HuH-7.5 (cell line): ENCODE data around the gene MACO1.
"Not testable (repeated sequence)": the region's sequence is repeated elsewhere in the genome, so short reads cannot be mapped to it uniquely, and the experiment has no call there.

Experiments used
- DNase-seq: peaks from one replicate; pipeline ENCODE4 v3.0.0; 2011; ENCODE audit warnings: low spot score

Gene MACO1

DNA sequence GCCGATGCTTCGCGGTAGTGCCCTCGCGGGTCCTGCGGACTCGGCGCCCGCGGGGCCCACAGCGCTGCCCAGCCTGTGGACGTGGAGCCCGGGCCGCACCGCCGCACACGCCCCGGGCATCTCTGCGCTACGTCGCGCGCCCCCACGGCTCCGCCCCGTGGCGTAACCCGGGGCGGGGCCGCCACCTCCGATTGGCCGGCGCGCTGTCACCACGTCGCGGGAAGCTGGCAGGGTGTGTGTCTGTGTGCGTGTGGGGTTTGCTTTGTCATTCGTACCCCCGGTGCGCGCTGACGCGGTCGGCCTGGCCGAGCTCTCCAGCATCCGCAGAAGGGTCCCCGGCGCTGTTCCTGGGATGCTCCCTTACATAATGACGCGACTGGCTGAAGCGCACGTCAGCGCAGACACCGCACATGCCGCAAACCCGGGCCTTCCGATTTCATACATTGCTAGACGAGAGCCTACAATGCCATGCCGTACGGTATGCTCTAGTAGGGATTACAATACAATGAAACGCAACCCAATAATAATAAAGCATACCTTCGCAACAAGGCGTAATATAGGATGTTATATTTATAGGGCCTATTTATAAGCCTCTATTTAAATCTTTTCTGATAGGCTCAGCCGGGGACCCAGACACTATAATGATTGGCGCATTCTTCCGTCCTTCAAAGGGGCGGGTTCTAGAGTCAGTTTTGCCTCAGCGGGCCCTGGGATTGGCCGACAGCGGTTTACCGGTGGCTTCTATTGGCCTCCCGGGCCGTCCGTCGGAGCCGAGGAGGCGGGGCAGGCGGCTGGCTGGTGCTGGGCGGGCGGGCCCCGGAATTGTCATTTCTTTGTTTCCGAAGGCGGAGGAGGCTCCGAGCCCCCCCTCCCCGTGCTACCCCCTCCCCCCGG, at the start of gene MACO1:
TSS of gene MACO1 (plus strand) at position 825 of the 894 bp plus-strand sequence. CDS start 202 bp downstream, outside the sequence.
- DNase-seq = peak; percentile 95

GRCh38 chr1:25382543-25382942, 48.2 kb upstream of the MACO1 start:
- DNase-seq = not testable (repeated sequence)

DNA sequence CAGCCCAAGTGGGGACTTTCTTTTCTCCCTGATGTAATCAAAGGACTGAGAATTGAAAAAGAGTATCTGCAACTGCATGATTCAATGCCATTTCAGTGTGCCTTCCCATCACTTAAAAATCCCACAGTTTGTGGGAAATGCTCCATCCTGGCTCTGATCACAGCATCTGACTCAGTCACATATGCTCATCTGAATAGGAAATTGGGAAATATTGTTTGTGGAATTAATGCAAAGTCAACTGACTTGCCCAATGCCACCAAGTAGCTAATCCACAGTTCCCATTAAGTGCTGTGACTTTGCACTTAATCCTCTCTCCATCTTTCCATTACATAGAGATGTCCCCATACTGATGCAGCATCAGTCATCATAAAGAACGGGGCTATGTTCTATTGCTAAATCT, 47.6 kb upstream of the MACO1 start:
- DNase-seq = not testable (repeated sequence)

DNA sequence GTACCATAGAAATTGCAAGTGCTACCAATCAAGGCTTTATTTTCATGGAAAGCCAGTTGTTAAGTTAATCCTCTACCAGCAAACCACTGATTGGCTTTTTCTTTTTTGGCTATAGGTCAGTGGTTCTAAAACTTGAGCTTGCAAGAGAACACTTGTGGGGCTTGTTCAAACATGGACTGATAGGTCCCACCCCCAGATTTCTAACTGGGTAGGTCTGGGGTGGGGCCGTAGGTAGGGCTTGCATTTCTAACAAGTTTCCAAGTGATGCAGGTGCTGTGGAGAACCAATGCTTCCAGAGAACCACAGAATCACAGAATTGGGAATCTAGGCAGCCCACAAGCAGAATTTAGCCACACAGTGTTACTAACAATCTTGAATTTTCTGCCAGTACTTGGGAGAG, 46.8 kb upstream of the MACO1 start:
- not testable (repeated sequence) for DNase-seq

DNA sequence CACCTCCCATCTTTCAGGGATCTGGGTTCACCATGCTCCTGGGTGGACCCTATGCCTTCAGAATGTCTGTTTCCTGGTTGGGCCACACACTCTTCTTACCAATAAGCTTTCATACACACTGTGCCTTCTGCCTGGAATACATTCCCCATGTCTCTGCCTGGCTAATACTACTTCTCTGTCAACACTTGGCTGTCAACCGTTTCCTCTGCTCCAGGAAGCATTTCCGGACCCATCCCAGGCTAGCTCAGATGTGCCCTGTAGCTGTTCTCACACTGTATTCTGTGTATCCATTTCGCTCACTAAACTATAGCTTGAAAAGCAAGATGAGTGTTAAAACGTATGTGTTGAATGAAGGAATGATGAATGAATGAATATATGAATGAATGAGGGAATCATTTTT, 43.6 kb upstream of the MACO1 start:
- not testable (repeated sequence) for DNase-seq

DNA sequence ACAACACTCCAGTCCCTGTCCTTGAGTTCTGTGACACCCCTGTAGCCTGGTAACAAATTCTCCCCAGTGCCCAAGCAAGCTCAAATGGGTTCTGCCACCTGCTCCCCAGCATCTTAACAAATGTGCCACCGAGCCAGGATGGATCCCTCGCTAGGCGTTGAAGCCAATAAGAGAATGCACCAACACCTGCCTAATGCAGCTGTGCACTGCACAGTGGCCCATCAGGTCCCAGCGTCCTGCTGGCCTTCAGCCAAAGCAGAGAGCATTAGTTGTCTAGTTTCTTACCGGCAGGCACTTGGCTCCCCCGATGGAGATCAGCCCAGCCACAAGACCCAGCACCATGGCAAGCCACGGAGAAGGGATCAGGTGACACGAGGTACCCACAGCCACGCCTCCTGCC, 42.0 kb upstream of the MACO1 start:
- DNase-seq = not testable (repeated sequence)

DNA sequence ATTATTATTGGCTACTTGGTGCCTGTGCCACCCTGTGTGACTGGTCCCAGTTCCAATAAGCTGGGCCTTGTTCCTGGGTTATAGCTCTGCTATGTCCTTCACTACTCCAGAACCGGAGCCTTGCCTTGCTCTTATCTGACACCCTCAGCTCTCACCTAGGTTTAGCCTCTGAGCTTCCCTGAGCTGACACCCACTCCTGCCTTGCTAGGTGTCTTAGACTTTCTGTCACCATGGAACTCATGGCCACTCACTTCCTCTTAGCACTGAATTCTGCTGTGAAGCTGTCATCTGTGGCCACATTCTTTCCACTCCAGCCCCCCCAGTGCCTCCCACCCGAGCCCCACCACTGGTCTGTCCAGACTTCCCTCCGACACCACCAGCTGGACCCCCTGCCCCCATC, 41.0 kb upstream of the MACO1 start:
- DNase-seq = not testable (repeated sequence)

- DNase-seq = no peak
Measured at GRCh38 chr1:25392841-25393240, 37.9 kb upstream of the MACO1 start.

DNA sequence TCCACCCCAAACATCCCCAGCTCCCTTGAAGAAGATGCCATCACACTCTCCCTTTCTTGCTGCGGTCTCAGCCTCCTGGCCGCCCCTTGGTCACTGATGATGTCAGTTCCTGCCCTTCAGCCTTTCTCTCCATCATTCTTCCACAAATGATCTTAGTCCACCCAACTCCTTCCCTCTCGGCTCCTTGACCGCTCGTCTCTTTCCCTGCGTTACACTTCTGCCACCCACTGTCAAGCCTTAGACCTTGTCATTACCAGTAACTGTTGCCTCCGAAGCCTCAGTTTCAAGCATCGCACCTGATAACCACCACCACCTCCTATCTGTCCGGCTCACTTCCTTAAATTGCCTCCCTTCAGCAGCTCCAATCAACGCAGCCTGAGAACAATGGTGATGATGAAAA, 33.1 kb upstream of the MACO1 start:
- DNase-seq = not testable (repeated sequence)

GRCh38 chr1:25398079-25398478, 32.6 kb upstream of the MACO1 start:
- DNase-seq = not testable (repeated sequence)

DNA sequence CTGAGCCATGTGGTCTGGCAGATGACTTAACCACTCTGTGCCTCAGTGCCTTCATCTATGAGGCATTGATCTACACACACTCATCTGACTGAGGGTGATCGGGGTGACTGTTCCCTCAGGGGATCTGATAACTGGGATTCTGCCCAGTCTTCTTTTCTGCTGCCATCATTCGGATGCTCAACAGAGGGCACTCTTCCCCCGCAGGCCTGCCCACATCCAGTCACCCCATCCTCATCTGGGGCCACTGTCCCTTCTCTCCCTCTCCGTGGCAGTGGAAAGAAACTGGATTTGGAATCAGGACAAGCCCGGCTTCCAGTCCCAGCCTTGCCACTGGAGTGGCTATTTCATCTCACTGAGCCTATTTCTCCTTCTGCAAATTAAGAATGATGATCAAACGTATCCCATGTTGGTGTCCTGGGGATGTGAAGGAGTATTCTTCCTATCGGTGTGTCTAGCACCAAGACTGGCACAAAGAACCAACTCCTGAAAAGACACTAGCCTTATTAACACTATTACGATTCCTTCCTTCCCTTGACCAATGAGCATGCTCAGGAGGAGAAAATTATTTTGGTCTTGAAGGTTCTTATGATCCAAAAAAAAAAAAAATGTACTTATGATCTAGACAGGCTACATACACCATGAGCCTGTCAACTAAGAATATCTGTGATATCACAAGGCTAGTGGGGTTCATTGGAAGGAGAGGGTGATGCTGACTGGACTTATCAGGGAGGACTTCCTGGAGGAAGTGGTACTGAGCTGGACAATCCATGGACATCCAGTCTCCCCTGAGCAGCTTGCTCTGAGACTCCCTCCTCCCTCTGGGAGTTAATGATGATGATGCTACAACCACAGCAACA, 27.5 kb upstream of the MACO1 start:
- not testable (repeated sequence) for DNase-seq

GRCh38 chr1:25405731-25406305, 24.9 kb upstream of the MACO1 start:
- DNase-seq = not testable (repeated sequence)

- not testable (repeated sequence) for DNase-seq
Measured at GRCh38 chr1:25409641-25410427, 20.9 kb upstream of the MACO1 start.

- not testable (repeated sequence) for DNase-seq
Measured at GRCh38 chr1:25412872-25413623, 17.6 kb upstream of the MACO1 start.

- DNase-seq = not testable (repeated sequence)
Measured at GRCh38 chr1:25414157-25414556, 16.5 kb upstream of the MACO1 start.

- not testable (repeated sequence) for DNase-seq
Measured at GRCh38 chr1:25414578-25414977, 16.1 kb upstream of the MACO1 start.

DNA sequence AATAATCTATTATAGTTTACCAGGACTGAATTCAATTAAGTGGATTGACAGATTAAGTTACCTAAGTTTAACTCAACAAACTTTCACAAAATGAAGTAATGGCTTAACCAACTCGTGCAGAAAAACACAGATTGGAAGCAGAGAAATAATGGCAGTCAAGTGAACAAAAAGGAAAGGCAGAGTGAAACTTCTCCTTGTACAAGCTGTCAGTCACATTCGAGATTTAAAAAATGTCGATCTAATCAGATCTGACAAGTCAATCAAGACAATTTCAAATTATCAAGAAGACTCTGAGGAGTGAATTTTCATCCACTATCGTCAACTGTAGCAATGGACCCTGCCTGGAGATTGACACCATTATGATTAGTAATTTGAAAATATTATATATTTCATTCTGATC, 13.4 kb upstream of the MACO1 start:
- DNase-seq = not testable (repeated sequence)

DNA sequence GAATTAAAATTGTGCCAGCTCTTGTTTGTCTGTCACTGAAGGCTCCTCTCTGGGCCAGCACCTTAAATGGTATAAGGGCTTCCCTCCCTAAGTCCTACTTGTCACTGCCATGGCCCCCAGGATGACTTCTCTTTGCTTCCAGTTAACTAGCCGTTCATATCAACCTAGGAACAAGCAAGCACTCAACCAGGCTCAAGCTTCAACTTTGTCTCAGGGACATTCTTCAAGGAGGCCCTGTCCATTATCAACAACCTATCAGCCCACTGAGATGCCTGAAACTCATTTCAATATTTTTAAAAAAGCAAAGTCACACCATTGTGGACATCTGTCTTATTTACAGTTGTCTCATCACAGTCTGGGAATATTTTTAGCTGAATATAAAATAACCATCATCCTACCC, 11.4 kb upstream of the MACO1 start:
- not testable (repeated sequence) for DNase-seq

DNA sequence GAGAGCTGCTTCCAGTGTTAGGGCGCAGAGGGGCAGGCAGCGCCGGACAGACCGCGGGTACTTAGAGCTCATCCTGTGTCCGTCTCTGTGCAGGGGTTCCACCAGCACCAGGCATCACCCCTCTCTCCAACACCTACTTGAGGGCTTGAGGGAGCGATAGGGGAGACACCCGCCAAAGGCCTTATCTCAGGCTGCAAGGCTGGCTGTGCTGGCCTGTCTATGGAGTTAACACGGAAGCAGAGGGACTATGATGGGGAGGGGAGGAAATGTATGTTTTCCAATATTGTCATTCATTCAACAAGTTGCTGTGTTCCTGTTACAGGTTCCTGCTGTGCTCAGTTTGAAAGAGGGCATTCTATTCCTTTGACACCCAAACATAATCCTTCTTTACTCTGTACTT, 10.0 kb upstream of the MACO1 start, which contains the start of gene RHCE:
TSS of gene RHCE (minus strand) at position 111 of the 400 bp plus-strand sequence. CDS start at position 72, 39 bp downstream.
- DNase-seq = not testable (repeated sequence)

GRCh38 chr1:25423206-25423605, 7.5 kb upstream of the MACO1 start:
- DNase-seq = not testable (repeated sequence)
